Neural progenitor cell (in vitro differentiated cells): ENCODE data around the gene NIPAL3. TPM values are rescaled to one million over a fixed set of nuclear protein-coding genes. Genes with fewer than 3 reads are reported as not detected.

Experiments
- DNase-seq: peaks from one replicate; pipeline ENCODE4 v3.0.0-alpha.2; 2016; ENCODE audit warnings: low spot score
- H2AFZ ChIP-seq: fragments of 200-600 bp; sonication (generic); replicated peaks from 2 replicates; pipeline ENCODE4 v1.6.1; 2016; ENCODE audit warnings: antibody characterized with exemption
- H3F3A ChIP-seq: fragments of 200-600 bp; sonication (generic); 2 replicates; pipeline ENCODE4 v1.6.1; 2016; ENCODE audit warnings: antibody characterized with exemption, low read depth
- H3K27ac ChIP-seq: fragments of 200-600 bp; sonication (generic); 2 replicates; pipeline ENCODE4 v1.5.1; 2016; ENCODE audit warnings: mild to moderate bottlenecking
- H3K27me3 ChIP-seq: fragments of 200-600 bp; sonication (generic); 2 replicates; pipeline ENCODE4 v1.6.1; 2016; ENCODE audit warnings: mild to moderate bottlenecking, moderate library complexity
- H3K36me3 ChIP-seq: fragments of 200-600 bp; sonication (generic); 2 replicates; pipeline ENCODE4 v1.5.1; 2016
- H3K4me1 ChIP-seq: fragments of 200-600 bp; sonication (generic); 2 replicates; pipeline ENCODE4 v1.6.1; 2016; ENCODE audit warnings: mixed run types
- H3K4me2 ChIP-seq: fragments of 200-600 bp; sonication (generic); 2 replicates; pipeline ENCODE4 v1.6.1; 2016
- H3K4me3 ChIP-seq: fragments of 200-600 bp; sonication (generic); 2 replicates; pipeline ENCODE4 v1.5.1; 2016
- H3K79me2 ChIP-seq: fragments of 200-600 bp; sonication (generic); 2 replicates; pipeline ENCODE4 v1.6.1; 2016; ENCODE audit warnings: low read depth
- H3K9ac ChIP-seq: fragments of 200-600 bp; sonication (generic); 2 replicates; pipeline ENCODE4 v1.6.1; 2016
- H3K9me3 ChIP-seq: fragments of 200-600 bp; sonication (generic); 2 replicates; pipeline ENCODE4 v1.5.1; 2016; ENCODE audit warnings: low read depth
- H4K20me1 ChIP-seq: fragments of 200-600 bp; sonication (generic); 2 replicates; pipeline ENCODE4 v1.6.1; 2016; ENCODE audit warnings: low read depth
- H3K27ac Mint-ChIP-seq: 3 replicates; pipeline ENCODE4 v1.8.0; 2021; ENCODE audit warnings: mixed read lengths
- H3K27me3 Mint-ChIP-seq: 2 replicates; pipeline ENCODE4 v1.8.0; 2022; ENCODE audit warnings: low read depth, mild to moderate bottlenecking, inconsistent platforms, moderate library complexity, mixed read lengths; ENCODE audit not compliant: insufficient read depth
- H3K36me3 Mint-ChIP-seq: 3 replicates; pipeline ENCODE4 v1.8.0; 2021; ENCODE audit warnings: mixed read lengths
- H3K4me1 Mint-ChIP-seq: 3 replicates; pipeline ENCODE4 v1.8.0; 2021; ENCODE audit warnings: mixed read lengths
- H3K4me3 Mint-ChIP-seq: 3 replicates; pipeline ENCODE4 v1.8.0; 2021; ENCODE audit warnings: mild to moderate bottlenecking, moderate library complexity, mixed read lengths
- H3K9me3 Mint-ChIP-seq: 3 replicates; pipeline ENCODE4 v1.8.0; 2020; ENCODE audit warnings: mixed read lengths
- CTCF ChIP-seq: fragments of 200-600 bp; sonication (generic); IDR thresholded peaks from 2 replicates; pipeline ENCODE4 v1.5.1; 2017; ENCODE audit warnings: antibody characterized with exemption, mild to moderate bottlenecking
- EZH2 ChIP-seq: fragments of 200-600 bp; sonication (generic); IDR thresholded peaks from 2 replicates; pipeline ENCODE4 v1.6.1; 2017; ENCODE audit warnings: antibody characterized with exemption, mild to moderate bottlenecking, moderate library complexity
- EZH2phosphoT487 ChIP-seq: fragments of 200-600 bp; sonication (generic); IDR thresholded peaks from 2 replicates; pipeline ENCODE4 v1.6.1; 2017; ENCODE audit warnings: antibody characterized with exemption
- total RNA-seq: library from RNA; depleted of rRNA; stranded (reverse); fragments of >200 nt; gene quantifications from 2 replicates; pipeline ENCODE4 v1.2.3, GENCODE V29; 2015; ENCODE audit warnings: low replicate concordance

The NIPAL3 gene
- total RNA-seq, 1 donor from 2014 or later: 6.9 TPM

- Histone ChIP-seq H3F3A (peaks cover 3% of the 10 kb centered on the region), H3K4me3 (no peak overlapping the region), H4K20me1 (no peaks in the 10 kb centered on the region), H3K79me2 (no peaks in the 10 kb centered on the region), H2AFZ (no peak overlapping the region), H3K4me1 (no peaks in the 10 kb centered on the region), H3K9ac (no peak overlapping the region), H3K9me3 (no peaks in the 10 kb centered on the region), H3K27me3 (no peaks in the 10 kb centered on the region), H3K4me2 (no peak overlapping the region), H3K36me3 (no peaks in the 10 kb centered on the region), H3K27ac (no peak overlapping the region)
- Mint-ChIP-seq H3K4me3 (no peak overlapping the region), H3K27ac (no peak overlapping the region), H3K27me3 (peaks cover 6% of the 10 kb centered on the region), H3K4me1 (peaks cover 16% of the 10 kb centered on the region), H3K36me3 (peaks cover 10% of the 10 kb centered on the region), H3K9me3 (no peaks in the 10 kb centered on the region)
- DNase-seq: no peak
- TF ChIP-seq EZH2 (no peak), CTCF (no peak), EZH2phosphoT487 (no peak)
These were observed 28.7 kb upstream of the NIPAL3 start for GRCh38 chr1:24386931-24387330.

DNA sequence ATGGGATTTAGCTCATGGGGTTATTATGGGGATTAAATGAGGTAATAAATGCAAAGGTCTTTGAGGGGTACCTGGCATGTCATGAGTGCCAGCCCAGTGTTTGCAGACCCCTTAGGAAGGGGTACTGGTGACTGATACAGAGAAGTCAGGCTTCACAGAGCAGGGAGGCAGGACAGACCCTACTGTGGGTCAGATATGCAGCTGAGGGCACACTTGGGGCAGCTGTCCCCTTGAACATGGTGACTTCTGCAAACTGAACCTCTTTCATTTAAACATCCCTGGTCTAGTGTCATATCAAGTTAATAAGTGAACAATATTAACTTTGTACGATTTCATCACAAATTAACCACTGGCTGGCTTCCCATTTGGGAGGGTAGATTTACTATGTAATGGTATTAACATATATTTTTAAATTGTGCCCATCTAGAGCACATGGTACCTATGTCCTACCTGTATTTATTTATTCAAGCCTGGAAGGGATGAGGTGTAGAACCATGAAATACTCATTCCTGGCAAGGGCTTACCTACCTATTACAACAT, 27.9 kb upstream of the NIPAL3 start:
- Histone ChIP-seq H3K4me3 (no peak overlapping the region), H3K27ac (no peak overlapping the region), H3K4me1 (no peaks in the 10 kb centered on the region), H3K79me2 (no peaks in the 10 kb centered on the region), H3K27me3 (no peaks in the 10 kb centered on the region), H2AFZ (no peak overlapping the region), H3K9ac (no peak overlapping the region), H3K36me3 (no peaks in the 10 kb centered on the region), H4K20me1 (no peaks in the 10 kb centered on the region), H3F3A (peaks cover 11% of the 10 kb centered on the region), H3K9me3 (no peaks in the 10 kb centered on the region), H3K4me2 (no peak overlapping the region)
- Mint-ChIP-seq H3K27ac (no peak overlapping the region), H3K4me3 (no peak overlapping the region), H3K9me3 (no peaks in the 10 kb centered on the region), H3K27me3 (peaks cover 6% of the 10 kb centered on the region), H3K4me1 (peaks cover 23% of the 10 kb centered on the region), H3K36me3 (peaks cover 9% of the 10 kb centered on the region)
- DNase-seq: no peak
- TF ChIP-seq CTCF (no peak), EZH2 (no peak), EZH2phosphoT487 (no peak)

GRCh38 chr1:24388331-24388885, 27.2 kb upstream of the NIPAL3 start:
- peaks cover 3% of the 10 kb centered on the region for H3K4me1 ChIP-seq
- H3K9ac ChIP-seq: no peak overlapping the region
- H3K9me3 ChIP-seq: no peaks in the 10 kb centered on the region
- Mint-ChIP-seq H3K4me3 (no peak overlapping the region), H3K27me3 (peaks cover 6% of the 10 kb centered on the region), H3K36me3 (peaks cover 5% of the 10 kb centered on the region), H3K27ac (no peak overlapping the region), H3K4me1 (peaks cover 23% of the 10 kb centered on the region), H3K9me3 (no peaks in the 10 kb centered on the region)
- H3K4me3 ChIP-seq: no peak overlapping the region
- no peaks in the 10 kb centered on the region for H4K20me1 ChIP-seq
- H3K36me3 ChIP-seq: no peaks in the 10 kb centered on the region
- H3K27ac ChIP-seq: no peak overlapping the region
- H3K79me2 ChIP-seq: no peaks in the 10 kb centered on the region
- H3K27me3 ChIP-seq: no peaks in the 10 kb centered on the region
- peaks cover 18% of the 10 kb centered on the region for H3F3A ChIP-seq
- H2AFZ ChIP-seq: no peak overlapping the region
- H3K4me2 ChIP-seq: no peak overlapping the region
- no peak for TF ChIP-seq CTCF
- no peak for TF ChIP-seq EZH2
- no peak for TF ChIP-seq EZH2phosphoT487
- DNase-seq: no peak
